AG04450 (cell line): ENCODE data around the gene HOXD12. TPM values are rescaled to one million over a fixed set of nuclear protein-coding genes. Genes with fewer than 3 reads are reported as not detected.

Source experiments
- CTCF ChIA-PET: fragments of 300-600, 350-600 bp; formaldehyde crosslinking; extraction: SDS; loops from one replicate; lab custom pipeline; 2022; ENCODE audit warnings: antibody characterized with exemption, inconsistent platforms; lab: Charles Lee
- POLR2A ChIA-PET: fragments of 350-600 bp; formaldehyde crosslinking; extraction: SDS; loops from one replicate; lab custom pipeline; 2021; ENCODE audit warnings: antibody characterized with exemption, inconsistent platforms; lab: Yijun Ruan, JAX
- DNase-seq: peaks from one replicate; pipeline ENCODE4 v3.0.0-alpha.2; 2011; ENCODE audit warnings: low read depth, low spot score
- H3K27ac ChIP-seq: one replicate; pipeline ENCODE4 v1.5.1; 2012; ENCODE audit warnings: low read depth, low read length, control low read depth
- H3K27me3 ChIP-seq: one replicate; pipeline ENCODE4 v1.6.0; 2012; ENCODE audit warnings: low read length; ENCODE audit not compliant: control insufficient read depth, insufficient read depth
- H3K4me3 ChIP-seq: 2 replicates; pipeline ENCODE4 v1.5.1; 2011; ENCODE audit warnings: mild to moderate bottlenecking, low read depth, low read length, control low read depth
- H3K9me3 ChIP-seq: 2 replicates; pipeline ENCODE4 v1.5.1; 2012; ENCODE audit warnings: low read length; ENCODE audit not compliant: control insufficient read depth, insufficient read depth
- polyA plus RNA-seq: library from polyadenylated mRNA; depleted of rRNA; stranded (reverse); fragments of >200 nt; gene quantifications from 2 replicates; pipeline ENCODE4 v1.2.3, GENCODE V29; 2011
- TF ChIP-seq, protein P1 (sequence below): IDR thresholded peaks from 2 replicates; pipeline ENCODE4 v1.5.1; 2011; ENCODE audit warnings: low read depth, low read length, control low read depth, inconsistent platforms

Gene HOXD12
- polyA plus RNA-seq, 1 experiment: not detected

DNA sequence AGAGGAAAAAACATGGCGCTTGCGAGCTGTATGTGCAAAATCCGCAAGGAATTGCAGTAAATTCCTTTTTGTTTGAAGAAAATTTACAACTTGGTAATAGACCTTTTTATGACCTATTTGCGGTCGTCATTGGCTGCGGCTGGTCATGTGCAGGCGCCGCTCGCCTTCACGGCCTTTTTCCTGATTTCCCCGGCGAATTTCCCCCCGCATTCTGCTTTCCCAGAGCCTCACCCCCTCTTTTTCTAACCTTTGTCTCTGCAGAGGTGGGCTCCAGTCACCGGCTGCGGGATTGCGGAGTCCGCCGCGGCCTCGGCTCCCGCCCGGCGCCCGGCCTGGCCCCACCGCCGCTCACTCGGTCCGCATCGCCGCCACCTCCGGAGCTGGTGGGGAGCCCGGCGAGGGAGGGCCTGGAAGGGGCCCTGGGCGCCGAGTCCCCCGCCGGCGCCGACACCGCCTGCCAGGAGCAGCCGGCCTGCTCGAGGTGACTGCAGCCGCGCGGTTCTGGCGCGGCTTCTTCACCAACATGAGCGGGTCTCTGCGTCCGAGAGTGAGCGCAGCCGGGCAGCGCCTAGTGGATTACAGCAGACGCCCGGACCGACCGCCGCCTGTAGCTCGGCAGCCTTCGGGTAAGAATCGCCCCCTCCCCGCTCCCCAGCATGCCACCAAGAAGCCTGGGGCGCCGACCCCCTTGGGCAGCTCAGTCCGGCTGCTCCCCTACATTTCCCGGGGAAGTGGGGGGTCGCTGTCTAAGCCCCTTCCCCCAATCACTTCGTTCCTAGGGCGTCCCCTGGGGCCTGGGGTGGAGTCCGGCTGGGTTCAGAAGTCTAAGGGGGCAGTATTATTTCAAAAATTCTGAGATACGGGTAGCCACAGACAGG, 37.0 kb downstream of the HOXD12 start:
- ChIA-PET CTCF (interaction anchor here (2.4 to 6.5 kb wide), 3 partner anchors 9 to 500 kb away, joined by 9 to 89 read pairs (median 37); no protein-coding TSS in a partner anchor), POLR2A (no interaction called here)
- H3K27ac ChIP-seq: no peak overlapping the region
- H3K9me3 ChIP-seq: peaks cover 13% of the 10 kb centered on the region
- peaks cover 93% of the 10 kb centered on the region for H3K27me3 ChIP-seq
- 0 out of 2 replicates have a peak overlapping the region, but pooled peaks have one; percentile 10 for H3K4me3 ChIP-seq
- TF ChIP-seq, protein P1, sequence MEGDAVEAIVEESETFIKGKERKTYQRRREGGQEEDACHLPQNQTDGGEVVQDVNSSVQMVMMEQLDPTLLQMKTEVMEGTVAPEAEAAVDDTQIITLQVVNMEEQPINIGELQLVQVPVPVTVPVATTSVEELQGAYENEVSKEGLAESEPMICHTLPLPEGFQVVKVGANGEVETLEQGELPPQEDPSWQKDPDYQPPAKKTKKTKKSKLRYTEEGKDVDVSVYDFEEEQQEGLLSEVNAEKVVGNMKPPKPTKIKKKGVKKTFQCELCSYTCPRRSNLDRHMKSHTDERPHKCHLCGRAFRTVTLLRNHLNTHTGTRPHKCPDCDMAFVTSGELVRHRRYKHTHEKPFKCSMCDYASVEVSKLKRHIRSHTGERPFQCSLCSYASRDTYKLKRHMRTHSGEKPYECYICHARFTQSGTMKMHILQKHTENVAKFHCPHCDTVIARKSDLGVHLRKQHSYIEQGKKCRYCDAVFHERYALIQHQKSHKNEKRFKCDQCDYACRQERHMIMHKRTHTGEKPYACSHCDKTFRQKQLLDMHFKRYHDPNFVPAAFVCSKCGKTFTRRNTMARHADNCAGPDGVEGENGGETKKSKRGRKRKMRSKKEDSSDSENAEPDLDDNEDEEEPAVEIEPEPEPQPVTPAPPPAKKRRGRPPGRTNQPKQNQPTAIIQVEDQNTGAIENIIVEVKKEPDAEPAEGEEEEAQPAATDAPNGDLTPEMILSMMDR: no peak
- no peak for DNase-seq

DNA sequence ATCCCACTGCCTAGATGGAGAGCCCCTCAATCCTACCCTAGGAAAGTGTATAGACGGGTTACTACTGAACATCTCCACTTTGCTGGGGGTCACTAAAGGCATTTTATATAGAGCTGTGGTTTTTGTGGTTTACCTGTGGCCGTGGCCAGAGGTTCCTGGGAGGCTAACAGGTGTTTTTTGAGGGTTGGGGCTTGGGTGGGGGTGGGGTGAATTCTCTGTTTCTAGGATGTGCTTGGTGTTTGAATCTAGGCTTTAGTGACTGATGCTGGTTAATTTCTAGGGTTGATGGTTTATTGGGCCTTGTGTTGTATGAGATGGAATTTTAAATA, 37.6 kb downstream of the HOXD12 start:
- TF ChIP-seq, protein P1: no peak
- H3K4me3 ChIP-seq: no peak overlapping the region
- DNase-seq: no peak
- no peak overlapping the region for H3K27ac ChIP-seq
- H3K9me3 ChIP-seq: peaks cover 13% of the 10 kb centered on the region
- ChIA-PET POLR2A (no interaction called here), CTCF (interaction anchor here (2.4 to 6.5 kb wide), 4 partner anchors 10 to 516 kb away, joined by 9 to 89 read pairs (median 61); no protein-coding TSS in a partner anchor)
- H3K27me3 ChIP-seq: peaks cover 92% of the 10 kb centered on the region

DNA sequence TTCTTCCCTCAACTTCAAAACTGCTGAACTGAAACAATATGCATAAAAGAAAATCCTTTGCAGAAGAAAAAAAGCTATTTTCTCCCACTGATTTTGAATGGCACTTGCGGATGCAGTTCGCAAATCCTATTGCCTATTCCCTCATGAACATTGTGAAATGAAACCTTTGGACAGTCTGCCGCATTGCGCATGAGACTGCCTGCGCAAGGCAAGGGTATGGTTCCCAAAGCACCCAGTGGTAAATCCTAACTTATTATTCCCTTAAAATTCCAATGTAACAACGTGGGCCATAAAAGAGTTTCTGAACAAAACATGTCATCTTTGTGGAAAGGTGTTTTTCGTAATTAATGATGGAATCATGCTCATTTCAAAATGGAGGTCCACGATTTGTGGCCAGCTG, 38.3 kb downstream of the HOXD12 start:
- no peak for DNase-seq
- TF ChIP-seq, protein P1: no peak
- Histone ChIP-seq H3K27me3 (peaks cover 89% of the 10 kb centered on the region), H3K4me3 (no peak overlapping the region), H3K27ac (no peak overlapping the region), H3K9me3 (peaks cover 13% of the 10 kb centered on the region)
- ChIA-PET CTCF (interaction anchor here (2.4 to 6.5 kb wide), 5 partner anchors 11 to 515 kb away, joined by 9 to 89 read pairs (median 55); no protein-coding TSS in a partner anchor), POLR2A (no interaction called here)

DNA sequence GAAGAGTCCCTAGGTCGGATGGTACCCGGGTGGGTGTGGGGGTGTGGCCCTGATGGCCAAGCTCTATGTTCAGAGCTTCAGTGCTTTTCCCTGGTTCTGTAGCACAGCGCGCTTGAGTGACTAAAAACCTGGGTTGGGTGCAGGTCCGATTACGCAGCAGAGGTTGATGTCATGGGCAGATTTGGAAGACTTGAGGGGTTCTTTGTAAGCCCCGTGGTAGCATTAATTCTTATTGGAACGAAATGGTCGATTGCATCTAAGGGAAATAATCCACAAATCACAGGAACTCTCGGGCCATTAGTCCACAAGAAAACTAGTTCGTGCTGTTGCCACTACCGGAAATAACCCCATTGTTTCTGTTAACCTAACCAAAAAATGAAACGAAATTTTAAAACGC, 38.9 kb downstream of the HOXD12 start:
- Histone ChIP-seq H3K4me3 (no peak overlapping the region), H3K27me3 (peaks cover 89% of the 10 kb centered on the region), H3K9me3 (peaks cover 13% of the 10 kb centered on the region), H3K27ac (no peak overlapping the region)
- CTCF ChIA-PET: interaction anchor here (1.9 to 6.5 kb wide), 7 partner anchors 7 to 514 kb away, joined by 7 to 114 read pairs (median 55); no protein-coding TSS in a partner anchor
- TF ChIP-seq, protein P1: no peak
- POLR2A ChIA-PET: no interaction called here
- DNase-seq: no peak
